ENCODE data around the gene KRT7.

Gene KRT7

GRCh38 chr12:52193991-52194390 lies 39.1 kb upstream of the KRT7 start:
- no peak for TF ChIP-seq CTCF (IDR thresholded peaks at IDR 0.05; ENCODE audit: poor library complexity, severe bottlenecking)
- no peak for ATAC-seq (ENCODE audit: low read depth)
- Histone ChIP-seq H3K9me3 (ENCODE audit: severe bottlenecking) (no peaks in the 10 kb centered on the region), H3K27ac (ENCODE audit: poor library complexity, severe bottlenecking) (peak overlapping the region; percentile 92), H3K4me3 (ENCODE audit: severe bottlenecking) (no peak overlapping the region), H3K36me3 (ENCODE audit: low read depth) (peaks cover 4% of the 10 kb centered on the region; the same call in 1 of the 2 replicates), H3K4me1 (ENCODE audit: insufficient read depth, poor library complexity, severe bottlenecking) (peaks cover 52% of the 10 kb centered on the region), H3K27me3 (ENCODE audit: insufficient read depth, poor library complexity, severe bottlenecking) (no peaks in the 10 kb centered on the region)
- DNase-seq (ENCODE audit: low spot score) = no peak

GRCh38 chr12:52195065-52195730 lies 37.8 kb upstream of the KRT7 start:
- H3K4me1 ChIP-seq (ENCODE audit: insufficient read depth, poor library complexity, severe bottlenecking) = peaks cover 42% of the 10 kb centered on the region
- no peaks in the 10 kb centered on the region for H3K27me3 ChIP-seq (ENCODE audit: insufficient read depth, poor library complexity, severe bottlenecking)
- ATAC-seq (ENCODE audit: low read depth) = no peak
- TF ChIP-seq CTCF (IDR thresholded peaks at IDR 0.05; ENCODE audit: poor library complexity, severe bottlenecking) = no peak
- peak overlapping the region; percentile 92 for H3K27ac ChIP-seq (ENCODE audit: poor library complexity, severe bottlenecking)
- H3K4me3 ChIP-seq (ENCODE audit: severe bottlenecking) = no peak overlapping the region
- no peak for DNase-seq (ENCODE audit: low spot score)
- H3K9me3 ChIP-seq (ENCODE audit: severe bottlenecking) = no peaks in the 10 kb centered on the region
- H3K36me3 ChIP-seq (ENCODE audit: low read depth) = peaks cover 3% of the 10 kb centered on the region; the same call in 1 of the 2 replicates

- no peak for DNase-seq (ENCODE audit: low spot score)
- no peaks in the 10 kb centered on the region for H3K36me3 ChIP-seq (ENCODE audit: low read depth)
- peaks cover 22% of the 10 kb centered on the region for H3K4me1 ChIP-seq (ENCODE audit: insufficient read depth, poor library complexity, severe bottlenecking)
- no peaks in the 10 kb centered on the region for H3K27me3 ChIP-seq (ENCODE audit: insufficient read depth, poor library complexity, severe bottlenecking)
- no peaks in the 10 kb centered on the region for H3K9me3 ChIP-seq (ENCODE audit: severe bottlenecking)
- peak overlapping the region; percentile 76 for H3K27ac ChIP-seq (ENCODE audit: poor library complexity, severe bottlenecking)
- no peak for TF ChIP-seq CTCF (IDR thresholded peaks at IDR 0.05; ENCODE audit: poor library complexity, severe bottlenecking)
- ATAC-seq (ENCODE audit: low read depth) = peak; percentile 60
- H3K4me3 ChIP-seq (ENCODE audit: severe bottlenecking) = no peak overlapping the region
These were observed 35.4 kb upstream of the KRT7 start for GRCh38 chr12:52197371-52198231.

DNA sequence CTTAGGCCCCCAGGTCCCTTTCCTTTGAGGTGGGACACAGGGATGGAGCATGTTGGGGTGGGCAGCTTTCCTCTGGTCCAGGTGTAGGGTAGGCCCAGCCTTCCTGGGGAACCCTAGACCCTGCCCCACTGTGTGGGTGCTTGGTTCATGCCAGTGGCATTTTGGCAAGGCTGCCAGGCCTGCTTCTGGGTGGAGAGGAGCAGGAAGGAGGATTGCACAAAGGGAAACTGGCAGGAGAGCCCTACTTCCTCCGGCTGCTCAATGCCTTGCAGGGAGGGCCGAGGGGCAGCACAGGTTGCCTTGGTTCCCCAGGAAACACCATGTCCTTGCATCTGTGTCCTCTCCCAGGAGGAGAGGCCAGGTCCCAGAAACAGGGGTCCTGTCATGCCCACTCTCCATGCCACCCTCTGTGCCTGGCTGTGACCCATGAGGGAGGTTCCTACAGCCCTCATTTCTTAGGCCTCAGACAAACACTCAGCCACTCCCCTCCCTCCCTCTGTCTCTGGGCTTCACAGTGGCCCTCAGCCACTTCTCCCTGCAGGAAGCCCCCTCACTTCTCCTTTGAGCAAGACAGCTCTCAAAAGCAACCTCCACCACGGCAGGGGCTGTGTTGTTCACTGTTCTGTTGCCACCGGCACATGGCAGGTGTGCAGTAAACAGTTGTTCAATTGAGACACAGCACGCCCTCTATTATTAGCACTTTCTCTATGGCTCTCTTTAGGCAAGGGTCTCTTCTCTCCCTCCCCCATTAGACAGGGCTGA lies 34.4 kb upstream of the KRT7 start:
- ATAC-seq (ENCODE audit: low read depth) = peak; percentile 55
- no peaks in the 10 kb centered on the region for H3K36me3 ChIP-seq (ENCODE audit: low read depth)

More for the DNA sequence above, 34.4 kb upstream of the KRT7 start:
- Histone ChIP-seq H3K27me3 (ENCODE audit: insufficient read depth, poor library complexity, severe bottlenecking) (no peaks in the 10 kb centered on the region), H3K4me3 (ENCODE audit: severe bottlenecking) (no peak overlapping the region), H3K9me3 (ENCODE audit: severe bottlenecking) (no peaks in the 10 kb centered on the region), H3K27ac (ENCODE audit: poor library complexity, severe bottlenecking) (peak overlapping the region; percentile 76), H3K4me1 (ENCODE audit: insufficient read depth, poor library complexity, severe bottlenecking) (peaks cover 24% of the 10 kb centered on the region)
- DNase-seq (ENCODE audit: low spot score) = no peak
- TF ChIP-seq CTCF (IDR thresholded peaks at IDR 0.05; ENCODE audit: poor library complexity, severe bottlenecking) = no peak
